GM11168 (cell line): Measurements from ENCODE around the gene B4GALNT4.
"Not testable (repeated sequence)": the region's sequence is repeated elsewhere in the genome, so short reads cannot be mapped to it uniquely, and the experiment has no call there.

ENCODE experiments used
- in situ Hi-C: fragments of 300-500 bp; cut with MboI; formaldehyde crosslinking; loops from one replicate; pipeline ENCODE4 v1.12.0; 2022; ENCODE audit warnings: low sequenced_read_pairs; ENCODE audit not compliant: unreplicated experiment

The B4GALNT4 gene

GRCh38 chr11:356610-357009 lies 12.7 kb upstream of the B4GALNT4 start:
- in situ Hi-C loops = loop anchor here (5.0 kb wide), 1 partner anchor 149 kb away; the partner anchor contains the start of genes BET1L and RIC8A

- in situ Hi-C loops = loop anchor here (5.0 kb wide), 1 partner anchor 150 kb away; the partner anchor contains the start of genes BET1L and RIC8A
Measured at GRCh38 chr11:357582-357981, 11.7 kb upstream of the B4GALNT4 start.

GRCh38 chr11:358129-358800 lies 11.0 kb upstream of the B4GALNT4 start:
- in situ Hi-C loops = loop anchor here (5.0 kb wide), 1 partner anchor 151 kb away; the partner anchor contains the start of genes BET1L and RIC8A

GRCh38 chr11:359181-359714 lies 10.1 kb upstream of the B4GALNT4 start:
- in situ Hi-C loops = loop anchor here (5.0 kb wide), 1 partner anchor 152 kb away; the partner anchor contains the start of genes BET1L and RIC8A

- in situ Hi-C loops = no loop called here
Measured at GRCh38 chr11:360326-361280, 8.7 kb upstream of the B4GALNT4 start.

- in situ Hi-C loops = no loop called here
Measured at GRCh38 chr11:362642-363442, 6.5 kb upstream of the B4GALNT4 start.

- in situ Hi-C loops = not testable (repeated sequence)
Measured at GRCh38 chr11:363443-363805, 5.9 kb upstream of the B4GALNT4 start.

- in situ Hi-C loops = no loop called here
Measured at GRCh38 chr11:363948-364761, 5.1 kb upstream of the B4GALNT4 start.

- in situ Hi-C loops = no loop called here
Measured at GRCh38 chr11:364991-365725, 4.1 kb upstream of the B4GALNT4 start.

GRCh38 chr11:365831-366230 lies 3.5 kb upstream of the B4GALNT4 start:
- in situ Hi-C loops = no loop called here

GRCh38 chr11:367956-368413 lies 1.3 kb upstream of the B4GALNT4 start:
- in situ Hi-C loops = no loop called here

- in situ Hi-C loops = no loop called here
Measured at GRCh38 chr11:368414-369335, 624 bp upstream of the B4GALNT4 start.

GRCh38 chr11:370070-370941 lies 1.0 kb downstream of the B4GALNT4 start:
- in situ Hi-C loops = no loop called here

- in situ Hi-C loops = no loop called here
Measured at GRCh38 chr11:371051-371450, 1.8 kb downstream of the B4GALNT4 start.

GRCh38 chr11:371716-372590 lies 2.7 kb downstream of the B4GALNT4 start:
- in situ Hi-C loops = no loop called here
